Activated T-helper 17 cell treated with anti-CD3 and anti-CD28 coated beads, Interleukin-2, amount 50 U/mL, for 72 hours (primary cell): Measurements from ENCODE around the gene TIPIN. TPM values are rescaled to one million over a fixed set of nuclear protein-coding genes. Genes with fewer than 3 reads are reported as not detected.
"Not testable (repeated sequence)": the region's sequence is repeated elsewhere in the genome, so short reads cannot be mapped to it uniquely, and the experiment has no call there.

Experiments
- ATAC-seq: fragments of 150-1000 bp; cut with Tn5 transposase; replicated peaks from 2 replicates; pipeline ENCODE4 v1.10.0; 2021; ENCODE audit warnings: mild to moderate bottlenecking, moderate library complexity
- H3K27ac Mint-ChIP-seq: one replicate; pipeline ENCODE4 v1.8.0; 2022; ENCODE audit warnings: mixed read lengths
- H3K27me3 Mint-ChIP-seq: one replicate; pipeline ENCODE4 v1.8.0; 2022; ENCODE audit warnings: mixed read lengths
- H3K36me3 Mint-ChIP-seq: one replicate; pipeline ENCODE4 v1.8.0; 2022; ENCODE audit warnings: low read depth, mild to moderate bottlenecking, mixed read lengths
- H3K4me1 Mint-ChIP-seq: one replicate; pipeline ENCODE4 v1.8.0; 2022; ENCODE audit warnings: mixed read lengths
- H3K4me3 Mint-ChIP-seq: one replicate; pipeline ENCODE4 v1.8.0; 2022; ENCODE audit warnings: mild to moderate bottlenecking, mixed read lengths
- H3K9me3 Mint-ChIP-seq: one replicate; pipeline ENCODE4 v1.8.0; 2022; ENCODE audit warnings: mixed read lengths
- total RNA-seq, 2 donors: library from RNA; stranded (reverse); gene quantifications; one replicate each; pipeline ENCODE4 v1.2.3, GENCODE V29; 2022

Gene TIPIN
- total RNA-seq, 2 donors from 2014 or later = 27.1 to 37.9 TPM

GRCh38 chr15:66389859-66390381 is 33.4 kb upstream of the TIPIN start:
- H3K27me3 Mint-ChIP-seq = no peaks in the 10 kb centered on the region
- no peaks in the 10 kb centered on the region for H3K9me3 Mint-ChIP-seq
- peak; percentile 27 for ATAC-seq
- peaks cover 59% of the 10 kb centered on the region for H3K4me1 Mint-ChIP-seq
- peak overlapping the region; percentile 93 for H3K4me3 Mint-ChIP-seq
- peaks cover 89% of the 10 kb centered on the region for H3K36me3 Mint-ChIP-seq
- H3K27ac Mint-ChIP-seq = peak overlapping the region; percentile 91

GRCh38 chr15:66389098-66389858 is 32.8 kb upstream of the TIPIN start:
- Mint-ChIP-seq H3K27me3 (no peaks in the 10 kb centered on the region), H3K4me3 (peak overlapping the region; percentile 93), H3K27ac (peak overlapping the region; percentile 91), H3K36me3 (peaks cover 83% of the 10 kb centered on the region), H3K9me3 (no peaks in the 10 kb centered on the region), H3K4me1 (peaks cover 56% of the 10 kb centered on the region)
- ATAC-seq = no peak

GRCh38 chr15:66388576-66388975 is 32.1 kb upstream of the TIPIN start:
- H3K27ac Mint-ChIP-seq = peak overlapping the region; percentile 91
- H3K36me3 Mint-ChIP-seq = peaks cover 76% of the 10 kb centered on the region

GRCh38 chr15:66388043-66388363 is 31.5 kb upstream of the TIPIN start:
- Mint-ChIP-seq H3K36me3 (peaks cover 70% of the 10 kb centered on the region), H3K9me3 (no peaks in the 10 kb centered on the region), H3K4me3 (peak overlapping the region; percentile 93), H3K27ac (peak overlapping the region; percentile 94), H3K4me1 (peaks cover 44% of the 10 kb centered on the region), H3K27me3 (no peaks in the 10 kb centered on the region)
- no peak for ATAC-seq

More at GRCh38 chr15:66388576-66388975, 32.1 kb upstream of the TIPIN start:
- Mint-ChIP-seq H3K4me1 (peaks cover 50% of the 10 kb centered on the region), H3K9me3 (no peaks in the 10 kb centered on the region), H3K27me3 (no peaks in the 10 kb centered on the region), H3K4me3 (peak overlapping the region; percentile 93)
- no peak for ATAC-seq

- no peaks in the 10 kb centered on the region for H3K9me3 Mint-ChIP-seq
- H3K4me1 Mint-ChIP-seq = peaks cover 41% of the 10 kb centered on the region
- no peaks in the 10 kb centered on the region for H3K27me3 Mint-ChIP-seq
- H3K27ac Mint-ChIP-seq = peak overlapping the region; percentile 94
- peaks cover 64% of the 10 kb centered on the region for H3K36me3 Mint-ChIP-seq
- ATAC-seq = peak; percentile 65
- peak overlapping the region; percentile 93 for H3K4me3 Mint-ChIP-seq
Observed at GRCh38 chr15:66387163-66388042, 30.9 kb upstream of the TIPIN start.

- Mint-ChIP-seq H3K27ac (peak within 1 kb of the TSS; percentile 94), H3K27me3 (no peaks in the 10 kb centered on the region), H3K4me3 (peak within 1 kb of the TSS; percentile 93), H3K36me3 (peaks cover 55% of the 10 kb centered on the region), H3K9me3 (no peaks in the 10 kb centered on the region), H3K4me1 (peaks cover 33% of the 10 kb centered on the region)
- ATAC-seq = peak; percentile 82
Observed at GRCh38 chr15:66386204-66387123, 30.0 kb upstream of the TIPIN start, which contains the start of gene MAP2K1. Gene MAP2K1, plus strand, starts transcription at chr15:66386912. Its CDS starts 436 bp downstream, at chr15:66387348.

- not testable (repeated sequence) for ATAC-seq, H3K4me3 Mint-ChIP-seq
Observed at GRCh38 chr15:66381376-66381775, 24.9 kb upstream of the TIPIN start.

GRCh38 chr15:66378814-66379430 is 22.4 kb upstream of the TIPIN start:
- ATAC-seq = no peak
- Mint-ChIP-seq H3K4me1 (no peaks in the 10 kb centered on the region), H3K9me3 (no peaks in the 10 kb centered on the region), H3K27me3 (no peaks in the 10 kb centered on the region), H3K27ac (no peak overlapping the region), H3K36me3 (no peaks in the 10 kb centered on the region), H3K4me3 (no peak overlapping the region)

More at GRCh38 chr15:66381376-66381775, 24.9 kb upstream of the TIPIN start:
- H3K27ac Mint-ChIP-seq, H3K36me3 Mint-ChIP-seq, H3K27me3 Mint-ChIP-seq, H3K4me1 Mint-ChIP-seq, H3K9me3 Mint-ChIP-seq: not testable (repeated sequence)

GRCh38 chr15:66374179-66374578 is 17.7 kb upstream of the TIPIN start:
- Mint-ChIP-seq H3K4me1 (peaks cover 11% of the 10 kb centered on the region), H3K36me3 (no peaks in the 10 kb centered on the region), H3K27me3 (no peaks in the 10 kb centered on the region), H3K27ac (no peak overlapping the region), H3K4me3 (no peak overlapping the region), H3K9me3 (no peaks in the 10 kb centered on the region)
- no peak for ATAC-seq

- peak overlapping the region; percentile 75 for H3K4me3 Mint-ChIP-seq
Observed at GRCh38 chr15:66369773-66370651, 13.5 kb upstream of the TIPIN start.

GRCh38 chr15:66364944-66365528 is 8.6 kb upstream of the TIPIN start:
- no peaks in the 10 kb centered on the region for H3K36me3 Mint-ChIP-seq
- no peaks in the 10 kb centered on the region for H3K9me3 Mint-ChIP-seq
- H3K4me1 Mint-ChIP-seq = peaks cover 7% of the 10 kb centered on the region
- no peak overlapping the region for H3K4me3 Mint-ChIP-seq
- no peak for ATAC-seq
- no peak overlapping the region for H3K27ac Mint-ChIP-seq
- H3K27me3 Mint-ChIP-seq = no peaks in the 10 kb centered on the region

More at GRCh38 chr15:66369773-66370651, 13.5 kb upstream of the TIPIN start:
- peak overlapping the region; percentile 89 for H3K27ac Mint-ChIP-seq
- H3K27me3 Mint-ChIP-seq = no peaks in the 10 kb centered on the region
- H3K36me3 Mint-ChIP-seq = no peaks in the 10 kb centered on the region
- ATAC-seq = peak; percentile 90
- peaks cover 11% of the 10 kb centered on the region for H3K4me1 Mint-ChIP-seq
- H3K9me3 Mint-ChIP-seq = no peaks in the 10 kb centered on the region

GRCh38 chr15:66362776-66363175 is 6.3 kb upstream of the TIPIN start:
- no peak overlapping the region for H3K4me3 Mint-ChIP-seq
- ATAC-seq = no peak
- no peaks in the 10 kb centered on the region for H3K9me3 Mint-ChIP-seq
- no peaks in the 10 kb centered on the region for H3K4me1 Mint-ChIP-seq
- H3K36me3 Mint-ChIP-seq = no peaks in the 10 kb centered on the region
- no peaks in the 10 kb centered on the region for H3K27me3 Mint-ChIP-seq
- peak overlapping the region; percentile 25 for H3K27ac Mint-ChIP-seq
